Airway epithelial cell (primary cell): ENCODE measurements around the gene MBD5. TPM values are rescaled to one million over a fixed set of nuclear protein-coding genes. Genes with fewer than 3 reads are reported as not detected.

ENCODE experiments used
- total RNA-seq: library from RNA; depleted of rRNA; stranded (reverse); fragments of >200 nt; gene quantifications from 2 replicates; pipeline ENCODE4 v1.2.3, GENCODE V29; 2015

The MBD5 gene
- total RNA-seq = 5.2 and 7.8 TPM in 2 replicates

DNA sequence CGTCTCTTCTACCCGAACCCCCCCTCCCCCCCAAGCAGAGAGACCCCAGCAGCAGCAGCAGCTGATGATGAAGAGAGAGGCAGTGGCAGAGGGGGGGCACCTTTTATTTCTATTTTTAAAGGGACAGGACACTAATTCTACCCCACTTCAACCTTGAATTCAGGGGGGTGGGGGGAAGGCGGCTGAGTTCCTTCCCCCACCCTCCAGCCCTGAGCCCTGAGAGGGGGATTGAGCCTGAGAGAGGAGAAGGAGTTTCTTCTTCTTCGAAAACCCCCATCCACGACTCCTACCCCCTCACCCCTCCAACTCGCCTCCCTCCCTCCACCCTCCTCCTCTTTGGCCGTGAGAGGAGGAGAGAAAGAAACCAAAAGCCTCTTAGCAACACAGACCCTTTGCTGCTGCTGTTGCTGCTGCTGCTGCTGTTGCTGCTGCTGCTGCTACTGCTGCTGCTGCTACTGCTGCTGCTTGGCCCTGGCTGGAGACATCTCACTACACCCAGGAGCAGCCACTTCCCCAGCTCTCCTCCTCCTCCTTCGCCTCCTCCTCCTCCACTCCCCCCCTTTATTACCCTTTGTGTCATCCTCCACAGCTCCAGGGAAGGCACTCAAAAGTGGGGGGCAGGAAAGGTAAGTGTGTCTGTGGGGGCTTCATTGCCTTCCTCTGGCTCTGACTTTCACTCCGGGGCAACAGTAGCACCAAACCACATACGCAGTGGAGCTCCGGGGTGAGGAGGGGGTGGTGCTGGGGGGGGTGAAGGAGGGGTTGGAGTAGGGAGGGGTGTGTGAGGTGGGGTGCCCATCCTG, at the start of gene MBD5:
TSS of gene MBD5 (plus strand) at position 33 of the 803 bp plus-strand sequence.

DNA sequence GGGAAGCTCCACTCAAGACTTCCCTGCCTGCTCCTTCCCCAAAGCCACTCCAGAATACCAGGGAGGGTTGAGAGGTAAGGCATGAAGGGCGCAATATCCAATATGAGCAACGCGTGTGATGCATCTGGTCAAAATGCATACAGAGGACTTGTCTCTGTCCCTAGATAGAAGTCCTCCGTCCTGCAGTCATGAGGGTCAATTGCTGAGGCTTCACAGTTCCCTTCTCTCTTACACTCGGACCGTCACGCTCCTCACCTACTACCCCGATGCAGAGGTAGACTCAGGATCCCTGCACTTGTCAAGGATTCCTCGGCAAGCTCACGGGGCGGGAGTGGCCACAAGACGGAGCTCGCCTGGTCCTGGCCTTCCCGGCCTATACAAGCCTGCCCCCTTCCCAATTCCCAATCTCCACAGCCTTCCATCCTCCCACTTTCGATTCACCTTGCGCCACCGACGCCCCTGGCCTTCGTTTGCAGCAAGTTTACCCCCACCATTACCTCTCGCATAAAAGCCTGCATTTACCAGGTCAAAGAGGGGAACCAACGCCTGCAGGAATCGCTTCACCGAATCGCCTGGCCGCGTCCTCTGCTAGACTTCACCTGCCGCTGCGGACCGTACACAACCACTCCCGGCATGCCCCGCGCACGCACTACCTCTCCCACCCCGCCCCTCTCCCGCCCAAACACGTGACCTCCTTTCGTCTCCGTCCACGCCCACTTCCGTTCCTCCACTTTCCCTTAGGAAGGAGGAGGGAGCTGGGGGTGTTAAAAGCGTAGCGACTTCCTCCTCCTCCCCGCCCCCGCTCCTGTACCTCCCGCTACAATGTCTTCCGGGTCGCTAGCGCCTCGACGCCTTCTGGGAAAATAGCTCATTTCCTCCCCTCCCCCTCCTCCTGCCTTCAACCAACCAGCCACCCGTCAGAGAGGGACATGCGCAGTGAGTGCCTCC, 506 bp upstream of the MBD5 start, which contains the start of gene ORC4:
TSS of gene ORC4 (minus strand) at position 627 of the 948 bp plus-strand sequence. CDS start 44,779 bp downstream, outside the sequence.

Other genes with a start within 250 kb of the MBD5 start
- 5.2 and 6.9 TPM in 2 replicates for gene ACVR2A, start 176.1 kb upstream of the MBD5 start, total RNA-seq
- 40.3 and 42.6 TPM in 2 replicates for gene ORC4, start 354 bp upstream of the MBD5 start, total RNA-seq